GM18951 (cell line): ENCODE results near the gene DVL2.

ENCODE experiments used
- POLR2A ChIP-seq: IDR thresholded peaks from 4 replicates; pipeline ENCODE4 v1.6.1; 2011; ENCODE audit warnings: mild to moderate bottlenecking; ENCODE audit not compliant: insufficient read length, insufficient read depth; ENCODE audit errors: extremely low read depth
- in situ Hi-C: fragments of 300-500 bp; cut with MboI; formaldehyde crosslinking; loops from one replicate; pipeline ENCODE4 v1.12.0; 2022; ENCODE audit warnings: low sequenced_read_pairs, mixed read lengths, inconsistent platforms; ENCODE audit not compliant: unreplicated experiment

DVL2 gene

DNA sequence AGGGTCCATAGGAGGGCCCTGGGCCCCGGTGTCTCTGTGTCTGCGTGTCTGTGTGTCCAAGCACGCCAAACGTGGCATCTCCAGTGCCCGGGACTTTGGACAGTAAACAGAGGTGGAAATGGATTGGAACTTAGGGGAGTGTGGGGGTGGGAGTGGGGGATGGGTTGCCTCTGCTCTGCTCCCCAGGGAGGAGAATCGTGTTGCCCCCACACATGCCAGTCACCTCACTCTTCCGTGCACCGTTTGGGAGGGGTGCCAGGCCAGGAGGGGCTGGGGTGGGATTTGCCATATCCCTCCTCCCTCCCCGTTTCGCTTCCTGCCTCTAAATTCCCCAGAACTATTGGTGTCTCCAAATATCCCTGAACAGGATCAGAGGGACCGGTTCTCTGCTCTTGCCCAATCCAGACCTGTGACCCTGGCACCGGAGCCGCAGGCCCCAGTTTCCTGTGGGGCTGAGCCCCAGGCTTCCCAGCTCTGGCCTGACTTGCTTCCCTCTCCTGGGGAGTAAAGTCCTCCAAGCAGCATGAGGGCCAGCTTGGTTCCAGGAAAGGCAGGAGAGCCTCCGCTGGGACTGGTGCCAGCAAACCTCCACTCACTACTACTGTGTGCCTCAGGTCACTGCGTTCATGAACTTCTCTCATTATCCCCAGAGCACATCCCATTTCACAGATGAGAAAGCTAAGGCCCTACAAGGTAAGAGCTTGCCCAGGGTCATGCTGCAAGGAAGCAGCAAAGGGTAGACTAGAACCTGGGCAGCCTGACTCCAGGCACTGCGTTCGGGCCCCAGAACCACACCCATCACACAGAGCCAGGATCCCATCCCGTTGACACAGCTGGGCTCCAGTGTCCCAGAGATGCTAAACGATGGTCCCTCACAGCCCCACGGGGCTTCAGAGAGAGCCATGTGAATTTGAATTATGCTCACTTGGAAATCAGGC, 54.7 kb downstream of the DVL2 start, which contains the start of gene ASGR1:
TSS of gene ASGR1 (minus strand) at position 54 of the 938 bp plus-strand sequence. CDS start 807 bp downstream, outside the sequence.
- no peak for TF ChIP-seq POLR2A
- in situ Hi-C loops, result no loop called here

DNA sequence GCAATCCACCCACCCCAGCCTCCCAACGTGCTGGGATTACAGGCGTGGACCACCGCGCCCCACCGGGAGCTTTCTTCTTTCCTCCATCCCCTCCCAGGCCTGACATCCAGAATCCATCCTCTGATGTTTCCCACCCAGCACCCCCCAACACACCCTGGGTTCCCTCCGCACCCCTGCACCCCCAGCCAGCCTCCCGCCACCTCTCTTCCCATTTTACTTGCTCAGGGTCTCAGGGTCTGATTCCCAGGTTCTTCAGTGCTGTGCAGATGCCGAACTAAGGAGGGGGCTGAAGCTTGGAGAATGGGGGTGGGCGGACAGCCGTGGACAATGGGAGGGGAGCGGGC, 55.4 kb downstream of the DVL2 start:
- in situ Hi-C loops, result no loop called here
- no peak for TF ChIP-seq POLR2A

- in situ Hi-C loops, result no loop called here
- TF ChIP-seq POLR2A, result no peak
Measured at GRCh38 chr17:7177954-7178477, 56.3 kb downstream of the DVL2 start.

DNA sequence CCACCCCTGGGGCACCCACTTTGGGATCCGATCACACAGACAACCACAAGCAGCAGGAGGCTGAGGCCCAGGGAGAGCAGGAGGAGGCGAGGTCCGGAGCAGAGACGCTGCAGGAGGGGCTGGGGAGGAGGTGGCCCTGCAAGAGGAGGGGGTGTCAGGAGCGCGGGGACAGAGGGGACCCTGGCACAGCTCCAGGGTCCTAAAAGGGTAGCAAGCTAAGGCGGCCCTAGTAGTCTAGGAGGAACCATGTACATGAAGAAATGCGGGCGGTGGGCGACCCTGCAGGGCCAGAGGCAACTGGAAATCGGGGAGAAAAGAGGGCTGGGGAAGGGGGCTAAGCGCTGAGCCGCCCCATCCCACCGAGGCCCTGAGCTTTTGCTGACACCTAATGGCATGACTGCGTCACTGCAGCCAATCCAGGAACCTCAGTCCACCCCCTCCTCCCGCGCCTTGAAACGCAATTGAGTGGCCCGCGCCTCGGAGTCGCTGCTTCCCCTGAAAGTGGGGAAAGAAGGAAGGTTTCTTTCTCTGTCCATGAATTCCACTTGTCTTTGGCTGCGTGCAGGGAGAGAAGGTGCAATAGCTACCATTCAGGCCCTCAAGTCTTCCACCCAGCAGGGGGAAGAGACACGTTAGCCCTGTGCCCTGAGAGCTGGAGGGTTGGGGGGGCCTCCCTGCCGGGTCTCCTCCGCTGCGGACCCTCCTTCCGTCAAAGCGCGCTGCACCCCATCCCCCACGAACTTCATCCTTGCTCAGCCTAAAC, 56.9 kb downstream of the DVL2 start:
- in situ Hi-C loops, result no loop called here
- TF ChIP-seq POLR2A, result no peak

DNA sequence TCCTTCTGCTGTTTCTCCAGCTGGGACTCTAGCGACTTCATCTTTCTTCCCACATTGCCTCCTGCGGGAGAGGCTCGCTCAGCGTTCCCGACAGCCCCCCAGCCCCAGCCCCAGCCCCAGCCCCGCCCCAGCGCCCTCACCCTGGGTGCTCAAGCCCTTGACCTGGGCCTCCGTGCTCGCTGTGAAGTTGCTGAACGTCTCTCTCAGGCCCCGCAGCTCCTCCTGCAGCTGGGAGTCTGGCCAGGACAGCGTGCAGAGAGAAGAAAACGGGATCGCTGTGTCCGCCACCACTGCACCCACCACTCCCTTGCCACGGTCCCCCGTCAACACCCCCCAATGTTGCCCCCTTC, 57.5 kb downstream of the DVL2 start:
- in situ Hi-C loops, result no loop called here
- no peak for TF ChIP-seq POLR2A

- in situ Hi-C loops, result no loop called here
- no peak for TF ChIP-seq POLR2A
Measured at GRCh38 chr17:7176107-7176840, 58.0 kb downstream of the DVL2 start.
